SK-N-SH (cell line): ENCODE data around the gene COL8A1. TPM values are rescaled to one million over a fixed set of nuclear protein-coding genes. Genes with fewer than 3 reads are reported as not detected.

Source experiments
- CTCF ChIA-PET: fragments of 300-600, 350-600 bp; formaldehyde crosslinking; extraction: SDS; loops from one replicate; lab custom pipeline; 2021; lab: Yijun Ruan, JAX
- POLR2A ChIA-PET: fragments of 350-600 bp; sonication (Branson Sonifier 250); formaldehyde crosslinking; extraction: SDS; loops from one replicate; lab custom pipeline; 2020; ENCODE audit warnings: antibody characterized with exemption, inconsistent platforms; lab: Yijun Ruan, JAX
- DNase-seq: peaks from one replicate; pipeline ENCODE4 v3.0.0; 2012
- H2AFZ ChIP-seq: fragments of 200-600 bp; sonication (generic); 2 replicates; pipeline ENCODE4 v1.8.1; 2016; ENCODE audit warnings: antibody characterized with exemption, mild to moderate bottlenecking, low read depth
- H3F3A ChIP-seq: fragments of 200-600 bp; sonication (generic); replicated peaks from 2 replicates; pipeline ENCODE3; 2016; ENCODE audit warnings: antibody characterized with exemption, mild to moderate bottlenecking; ENCODE audit not compliant: insufficient read depth
- H3K27ac ChIP-seq, 2 experiments: fragments of 200-500 bp in 1 of 2; fragments of 200-600 bp in 1 of 2; sonication (Bioruptor generic) in 1 of 2; sonication (generic), shearing (Covaris generic) in 1 of 2; 2 replicates each; pipeline versions ENCODE4 v1.5.1 to v1.6.1; 2014 to 2016; ENCODE audit warnings: low read depth in 2 of 2, inconsistent platforms in 1 of 2, low read length in 1 of 2, mild to moderate bottlenecking in 1 of 2, mixed read lengths in 1 of 2
- H3K27me3 ChIP-seq: fragments of 200-600 bp; sonication (generic), shearing (Covaris generic); 2 replicates; pipeline ENCODE4 v1.6.1; 2016; ENCODE audit warnings: mixed run types; ENCODE audit not compliant: insufficient read depth
- H3K36me3 ChIP-seq, 2 experiments: fragments of 200-500 bp in 1 of 2; fragments of 200-600 bp in 1 of 2; sonication (Bioruptor generic) in 1 of 2; sonication (generic) in 1 of 2; replicated peaks in 1 of 2; 2 replicates each; pipeline versions ENCODE3 to v1.5.1; 2014 to 2016; ENCODE audit warnings: low read length in 1 of 2, mild to moderate bottlenecking in 1 of 2; ENCODE audit not compliant: insufficient read depth in 2 of 2, control insufficient read depth in 1 of 2
- H3K4me1 ChIP-seq, 2 experiments: fragments of 200-500 bp in 1 of 2; fragments of 200-600 bp in 1 of 2; sonication (Bioruptor generic) in 1 of 2; sonication (generic), shearing (Covaris generic) in 1 of 2; 2 replicates each; pipeline versions ENCODE4 v1.5.1 to v1.6.1; 2014 to 2016; ENCODE audit warnings: low read depth in 1 of 2, low read length in 1 of 2, mixed run types in 1 of 2; ENCODE audit not compliant: insufficient read depth in 2 of 2, control insufficient read depth in 1 of 2
- H3K4me2 ChIP-seq: fragments of 200-600 bp; sonication (generic), shearing (Covaris generic); 2 replicates; pipeline ENCODE4 v1.6.1; 2017; ENCODE audit warnings: mixed run types
- H3K4me3 ChIP-seq, 2 experiments: fragments of 200-500 bp in 1 of 2; fragments of 200-600 bp in 1 of 2; sonication (Bioruptor generic) in 1 of 2; sonication (generic), shearing (Covaris generic) in 1 of 2; 2 replicates each; pipeline versions ENCODE4 v1.5.1 to v1.8.1; 2014 to 2016; ENCODE audit warnings: low read depth in 2 of 2, inconsistent platforms in 1 of 2, low read length in 1 of 2, mild to moderate bottlenecking in 1 of 2, mixed read lengths in 1 of 2, moderate library complexity in 1 of 2
- H3K79me2 ChIP-seq: fragments of 200-600 bp; sonication (generic); 2 replicates; pipeline ENCODE4 v1.8.1; 2017; ENCODE audit warnings: mild to moderate bottlenecking; ENCODE audit not compliant: insufficient read depth
- H3K9ac ChIP-seq: fragments of 200-600 bp; sonication (generic); 2 replicates; pipeline ENCODE4 v1.6.1; 2017; ENCODE audit warnings: mixed run types
- H3K9me2 ChIP-seq: fragments of 200-600 bp; sonication (generic); 2 replicates; pipeline ENCODE4 v1.6.1; 2017; ENCODE audit warnings: mixed run types
- H3K9me3 ChIP-seq: fragments of 200-600 bp; sonication (generic); 2 replicates; pipeline ENCODE4 v1.6.1; 2017; ENCODE audit warnings: mixed run types, mild to moderate bottlenecking, moderate library complexity
- H4K20me1 ChIP-seq: fragments of 200-600 bp; sonication (generic); 2 replicates; pipeline ENCODE4 v1.6.1; 2017; ENCODE audit warnings: mild to moderate bottlenecking, mixed run types; ENCODE audit not compliant: insufficient read depth
- EP300 ChIP-seq, 2 experiments: IDR thresholded peaks; 2 replicates each; pipeline versions ENCODE4 v1.4.0 to v1.6.1; 2012; ENCODE audit warnings: borderline replicate concordance in 1 of 2, low read depth in 1 of 2, low read length in 1 of 2
- FOSL2 ChIP-seq: IDR thresholded peaks from 2 replicates; pipeline ENCODE4 v1.4.0; 2012; ENCODE audit warnings: low read depth, mild to moderate bottlenecking, moderate library complexity, borderline replicate concordance
- FOXJ3 ChIP-seq: sonication (generic); formaldehyde crosslinking; IDR thresholded peaks from 2 replicates; pipeline ENCODE4 v1.5.1; 2020; ENCODE audit warnings: mild to moderate bottlenecking, missing genetic modification reagents
- GABPA ChIP-seq: IDR thresholded peaks from 2 replicates; pipeline ENCODE4 v1.4.0; 2012; ENCODE audit warnings: low read depth, mild to moderate bottlenecking
- GATA2 ChIP-seq: sonication (generic); formaldehyde crosslinking; IDR thresholded peaks from 2 replicates; pipeline ENCODE4 v1.5.0; 2020; ENCODE audit warnings: mild to moderate bottlenecking, missing genetic modification reagents
- JUND ChIP-seq: IDR thresholded peaks from 2 replicates; pipeline ENCODE4 v1.4.0; 2012
- MEF2A ChIP-seq: IDR thresholded peaks from 2 replicates; pipeline ENCODE4 v1.4.0; 2012; ENCODE audit warnings: low read depth, borderline replicate concordance
- NFIC ChIP-seq: IDR thresholded peaks from 2 replicates; pipeline ENCODE4 v1.4.0; 2012; ENCODE audit warnings: borderline replicate concordance
- POLR2AphosphoS5 ChIP-seq: IDR thresholded peaks from 2 replicates; pipeline ENCODE4 v1.6.1; 2012; ENCODE audit warnings: low read depth, low read length
- RCOR1 ChIP-seq: fragments of 150-350 bp; IDR thresholded peaks from 2 replicates; pipeline ENCODE4 v1.6.1; 2017; ENCODE audit warnings: antibody characterized with exemption, low read length
- REST ChIP-seq: IDR thresholded peaks from 2 replicates; pipeline ENCODE4 v1.6.1; 2012; ENCODE audit warnings: mild to moderate bottlenecking, low read depth, low read length, moderate library complexity
- RXRA ChIP-seq: IDR thresholded peaks from 2 replicates; pipeline ENCODE4 v1.4.0; 2012; ENCODE audit warnings: low read depth, mild to moderate bottlenecking, borderline replicate concordance
- SIN3A ChIP-seq: IDR thresholded peaks from 2 replicates; pipeline ENCODE4 v1.6.1; 2012; ENCODE audit warnings: low read depth, mild to moderate bottlenecking, low read length, moderate library complexity, borderline replicate concordance
- TAF1 ChIP-seq: IDR thresholded peaks from 2 replicates; pipeline ENCODE4 v1.6.1; 2012; ENCODE audit warnings: low read depth, mild to moderate bottlenecking, low read length, moderate library complexity, borderline replicate concordance
- TCF12 ChIP-seq: IDR thresholded peaks from 2 replicates; pipeline ENCODE4 v1.4.0; 2012
- TEAD4 ChIP-seq: IDR thresholded peaks from 2 replicates; pipeline ENCODE4 v1.4.0; 2012; ENCODE audit warnings: mild to moderate bottlenecking, borderline replicate concordance; ENCODE audit not compliant: insufficient read depth
- USF1 ChIP-seq: IDR thresholded peaks from 2 replicates; pipeline ENCODE4 v1.4.0; 2012; ENCODE audit warnings: low read depth, borderline replicate concordance
- YY1 ChIP-seq: IDR thresholded peaks from 2 replicates; pipeline ENCODE4 v1.4.0; 2012; ENCODE audit warnings: low read depth, mild to moderate bottlenecking
- WGBS: methylation state at CpG from one replicate; pipeline ENCODE4 v1.1.6; 2017; ENCODE audit warnings: low lambda C conversion rate; 5-methylcytosine and 5-hydroxymethylcytosine counted together
- polyA plus RNA-seq, 3 experiments: library from polyadenylated mRNA; depleted of rRNA; stranded (reverse); fragments of >200 nt; gene quantifications; 2 replicates each; pipeline ENCODE4 v1.2.3, GENCODE V29; 2012
- TF ChIP-seq, protein P1 (sequence below): IDR thresholded peaks from 2 replicates; pipeline ENCODE4 v1.4.0; 2012; ENCODE audit warnings: low read depth

Gene COL8A1
- polyA plus RNA-seq, 1 of the 3 experiments (the other 2 are of a cell fraction): 4.0 TPM

- H3K9me2 ChIP-seq: no peaks in the 10 kb centered on the region
- no peaks in the 10 kb centered on the region for H3K9me3 ChIP-seq
- H3K27me3 ChIP-seq: no peaks in the 10 kb centered on the region; the same call in 1 of the 2 replicates
- no peaks in the 10 kb centered on the region for H4K20me1 ChIP-seq
- no peaks in the 10 kb centered on the region for H3K79me2 ChIP-seq
- H3F3A ChIP-seq: no peaks in the 10 kb centered on the region
- CTCF ChIA-PET: interaction anchor here (0.5 kb wide), 1 partner anchor 72 kb away, joined by 3 read pairs; no protein-coding TSS in a partner anchor
- POLR2A ChIA-PET: no interaction called here
- H3K36me3 ChIP-seq: no peaks in the 10 kb centered on the region
- TF ChIP-seq NFIC: no peak
- no peak for TF ChIP-seq TEAD4
- no peak for TF ChIP-seq SIN3A
- TF ChIP-seq USF1: no peak
- TF ChIP-seq GATA2 (CRISPR knock-in tag): no peak
- TF ChIP-seq FOSL2: no peak
- TF ChIP-seq TCF12: no peak
- TF ChIP-seq EP300 (IDR thresholded peaks at IDR 0.05; ENCODE audit: borderline replicate concordance in 1 of 2, low read depth in 1 of 2, low read length in 1 of 2): no peak
- TF ChIP-seq GABPA: no peak
- no peak for TF ChIP-seq TAF1
- no peak for TF ChIP-seq POLR2AphosphoS5
- no peak for TF ChIP-seq JUND
- no peak for TF ChIP-seq MEF2A
- TF ChIP-seq, protein P1, sequence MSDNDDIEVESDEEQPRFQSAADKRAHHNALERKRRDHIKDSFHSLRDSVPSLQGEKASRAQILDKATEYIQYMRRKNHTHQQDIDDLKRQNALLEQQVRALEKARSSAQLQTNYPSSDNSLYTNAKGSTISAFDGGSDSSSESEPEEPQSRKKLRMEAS: no peak
- no peak for TF ChIP-seq YY1
- TF ChIP-seq FOXJ3 (CRISPR knock-in tag): no peak
- TF ChIP-seq RXRA: no peak
- TF ChIP-seq REST: no peak
- TF ChIP-seq RCOR1: no peak
- peaks cover 0 to 7% of the 10 kb centered on the region in 2 experiments; a peak in 2 of 4 replicates for H3K4me1 ChIP-seq
- H3K27ac ChIP-seq: no peak overlapping the region
- H2AFZ ChIP-seq: no peak overlapping the region
- no peak for DNase-seq
- 0% methylated on average over 1 of the region's 1 CpG for WGBS
- no peak overlapping the region for H3K4me2 ChIP-seq
- no peak overlapping the region for H3K9ac ChIP-seq
- H3K4me3 ChIP-seq: no peak overlapping the region
These were observed 85.9 kb downstream of the COL8A1 start for GRCh38 chr3:99724276-99724675.
